GM03348 (cell line): ENCODE measurements around the gene SLC25A27.
"Not testable (repeated sequence)": the region's sequence is repeated elsewhere in the genome, so short reads cannot be mapped to it uniquely, and the experiment has no call there.

Source experiments
- DNase-seq: peaks from one replicate; pipeline ENCODE4 v3.0.0; 2012; ENCODE audit warnings: low spot score

The SLC25A27 gene

GRCh38 chr6:46652603-46653438 lies at the start of gene SLC25A27, which contains the start of gene CYP39A1:
SLC25A27 (plus strand) TSS chr6:46652975; CDS start chr6:46653193, 218 bp downstream.
CYP39A1 (minus strand) TSS chr6:46652818; CDS start chr6:46652582, 236 bp downstream.
- peak; percentile 98 for DNase-seq

GRCh38 chr6:46605091-46605797 lies 47.5 kb upstream of the SLC25A27 start:
- no peak for DNase-seq

- DNase-seq, result no peak
These were observed 46.4 kb upstream of the SLC25A27 start for GRCh38 chr6:46606338-46606737.

- DNase-seq, result no peak
These were observed 41.8 kb upstream of the SLC25A27 start for GRCh38 chr6:46610862-46611553.

GRCh38 chr6:46612645-46613044 lies 40.1 kb upstream of the SLC25A27 start:
- no peak for DNase-seq

- no peak for DNase-seq
These were observed 34.0 kb upstream of the SLC25A27 start for GRCh38 chr6:46618726-46619125.

GRCh38 chr6:46626228-46626909 lies 26.4 kb upstream of the SLC25A27 start:
- peak; percentile 46 for DNase-seq

- DNase-seq, result no peak
These were observed 25.8 kb upstream of the SLC25A27 start for GRCh38 chr6:46626976-46627375.

GRCh38 chr6:46628498-46628897 lies 24.3 kb upstream of the SLC25A27 start:
- DNase-seq, result peak; percentile 3

GRCh38 chr6:46628976-46629375 lies 23.8 kb upstream of the SLC25A27 start:
- DNase-seq, result no peak

GRCh38 chr6:46629691-46630090 lies 23.1 kb upstream of the SLC25A27 start:
- DNase-seq, result no peak

- no peak for DNase-seq
These were observed 20.7 kb upstream of the SLC25A27 start for GRCh38 chr6:46632053-46632452.

GRCh38 chr6:46635462-46635861 lies 17.3 kb upstream of the SLC25A27 start:
- DNase-seq, result no peak

GRCh38 chr6:46637145-46637544 lies 15.6 kb upstream of the SLC25A27 start:
- peak; percentile 66 for DNase-seq

- DNase-seq, result no peak
These were observed 14.8 kb upstream of the SLC25A27 start for GRCh38 chr6:46637933-46638332.

GRCh38 chr6:46638650-46639049 lies 14.1 kb upstream of the SLC25A27 start:
- no peak for DNase-seq

GRCh38 chr6:46642928-46643751 lies 9.6 kb upstream of the SLC25A27 start:
- DNase-seq, result no peak

- DNase-seq, result no peak
These were observed 7.5 kb upstream of the SLC25A27 start for GRCh38 chr6:46645265-46645664.

GRCh38 chr6:46648108-46648507 lies 4.7 kb upstream of the SLC25A27 start:
- not testable (repeated sequence) for DNase-seq

- no peak for DNase-seq
These were observed 3.8 kb upstream of the SLC25A27 start for GRCh38 chr6:46648869-46649492.

GRCh38 chr6:46651006-46651405 lies 1.8 kb upstream of the SLC25A27 start:
- DNase-seq, result no peak
